ENCODE data around the gene CWC27.

DNA sequence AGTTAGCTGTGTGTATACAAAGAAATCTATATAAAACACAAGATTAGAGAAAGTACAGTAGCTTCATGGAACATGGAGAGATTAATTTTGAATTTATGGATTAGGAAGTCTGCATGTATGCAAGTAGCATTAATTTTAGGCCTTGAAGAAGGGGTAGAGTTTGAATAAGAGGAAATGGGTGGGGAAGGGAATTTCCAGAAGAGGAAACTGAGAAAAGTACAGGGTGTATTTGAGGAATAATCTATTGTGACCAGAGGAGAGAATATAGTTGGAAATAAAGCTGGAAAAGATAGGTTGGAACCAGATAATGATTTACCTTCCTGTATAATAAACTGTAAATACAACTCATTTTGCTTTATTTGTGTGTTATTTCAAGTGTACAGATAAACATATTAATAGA lies 53.6 kb downstream of the CWC27 start:
- TF ChIP-seq SALL1 (CRISPR knock-in tag; IDR thresholded peaks at IDR 0.05): no peak
- no peak for TF ChIP-seq ZFP37 (CRISPR knock-in tag; IDR thresholded peaks at IDR 0.05; ENCODE audit: borderline replicate concordance)
- TF ChIP-seq, protein P1, sequence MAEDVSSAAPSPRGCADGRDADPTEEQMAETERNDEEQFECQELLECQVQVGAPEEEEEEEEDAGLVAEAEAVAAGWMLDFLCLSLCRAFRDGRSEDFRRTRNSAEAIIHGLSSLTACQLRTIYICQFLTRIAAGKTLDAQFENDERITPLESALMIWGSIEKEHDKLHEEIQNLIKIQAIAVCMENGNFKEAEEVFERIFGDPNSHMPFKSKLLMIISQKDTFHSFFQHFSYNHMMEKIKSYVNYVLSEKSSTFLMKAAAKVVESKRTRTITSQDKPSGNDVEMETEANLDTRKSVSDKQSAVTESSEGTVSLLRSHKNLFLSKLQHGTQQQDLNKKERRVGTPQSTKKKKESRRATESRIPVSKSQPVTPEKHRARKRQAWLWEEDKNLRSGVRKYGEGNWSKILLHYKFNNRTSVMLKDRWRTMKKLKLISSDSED (CRISPR knock-in tag; IDR thresholded peaks at IDR 0.05): no peak
- TF ChIP-seq SPEN (CRISPR knock-in tag; IDR thresholded peaks at IDR 0.05; ENCODE audit: low read depth): no peak
